Panc1 (cell line): ENCODE results near the gene CHCHD3. TPM values are rescaled to one million over a fixed set of nuclear protein-coding genes. Genes with fewer than 3 reads are reported as not detected.

Source experiments
- ATAC-seq: fragments of 200-7000 bp; cut with Tn5 transposase; 2 replicates; pipeline ENCODE4 v1.9.1; 2020; ENCODE audit warnings: mild to moderate bottlenecking, moderate library complexity
- BruUV-seq: library from RNA; stranded (reverse); fragments of 400-500 nt; replicated peaks from 2 replicates; lab custom pipeline; 2021; lab: Mats Ljungman, UMichigan
- CTCF ChIA-PET: fragments of 300-600 bp; sonication (Branson Sonifier 250); formaldehyde crosslinking; loops from one replicate; lab custom pipeline; 2022; ENCODE audit warnings: antibody characterized with exemption; lab: Charles Lee
- POLR2A ChIA-PET: fragments of 300-600 bp; sonication (Branson Sonifier 250); formaldehyde crosslinking; loops from one replicate; lab custom pipeline; 2022; ENCODE audit warnings: antibody characterized with exemption; lab: Charles Lee
- DNase-seq: peaks from one replicate; pipeline ENCODE4 v3.0.0-alpha.2; 2010; ENCODE audit warnings: low read depth, low spot score
- H3K27ac ChIP-seq: 2 replicates; pipeline ENCODE4 v1.5.1; 2011; ENCODE audit warnings: mild to moderate bottlenecking, low read length, inconsistent platforms
- H3K27me3 ChIP-seq: fragments of 200-500 bp; sonication (Bioruptor generic); 2 replicates; pipeline ENCODE4 v1.6.0; 2014; ENCODE audit warnings: low read length, inconsistent platforms; ENCODE audit not compliant: control insufficient read depth, insufficient read depth
- H3K36me3 ChIP-seq: fragments of 200-500 bp; sonication (Bioruptor generic); 2 replicates; pipeline ENCODE4 v1.5.1; 2014; ENCODE audit warnings: inconsistent platforms, mild to moderate bottlenecking, low read length, moderate library complexity; ENCODE audit not compliant: control insufficient read depth, insufficient read depth
- H3K4me1 ChIP-seq: 2 replicates; pipeline ENCODE4 v1.5.1; 2011; ENCODE audit warnings: inconsistent platforms, mild to moderate bottlenecking, low read length, moderate library complexity; ENCODE audit not compliant: control insufficient read depth, insufficient read depth
- H3K4me3 ChIP-seq, 2 experiments: 2 replicates each; pipeline ENCODE4 v1.5.1; 2011 to 2012; ENCODE audit warnings: low read depth in 2 of 2, low read length in 2 of 2, mild to moderate bottlenecking in 2 of 2, inconsistent platforms in 1 of 2, moderate library complexity in 1 of 2
- H3K9me3 ChIP-seq: fragments of 200-500 bp; sonication (Bioruptor generic); 2 replicates; pipeline ENCODE4 v1.5.1; 2014; ENCODE audit warnings: low read depth, mild to moderate bottlenecking, inconsistent platforms, low read length, moderate library complexity; ENCODE audit not compliant: control insufficient read depth, insufficient read depth
- CTCF ChIP-seq: fragments of 450-650 bp; IDR thresholded peaks from 2 replicates; pipeline ENCODE4 v1.5.1; 2017; ENCODE audit warnings: mild to moderate bottlenecking
- POLR2AphosphoS5 ChIP-seq: IDR thresholded peaks from 2 replicates; pipeline ENCODE4 v1.6.1; 2012; ENCODE audit warnings: mild to moderate bottlenecking, low read depth, low read length, moderate library complexity
- SIN3A ChIP-seq: IDR thresholded peaks from 2 replicates; pipeline ENCODE4 v1.6.1; 2012; ENCODE audit warnings: low read depth, mild to moderate bottlenecking, low read length, moderate library complexity, borderline replicate concordance; ENCODE audit not compliant: insufficient read depth
- TCF7L2 ChIP-seq: IDR thresholded peaks from 2 replicates; pipeline ENCODE4 v1.6.1; 2011; ENCODE audit warnings: mild to moderate bottlenecking, low read depth, low read length, inconsistent platforms
- in situ Hi-C: cut with HindIII; loops from 2 replicates; pipeline ENCODE4 v1.10.0; 2016; ENCODE audit warnings: low sequenced_read_pairs, low pct_unique_long_range_greater_than_20kb
- intact Hi-C: fragments of 100-400 bp; cut with micrococcal nuclease; formaldehyde crosslinking; loops from one replicate; pipeline ENCODE4 v1.10.0; 2022; ENCODE audit not compliant: unreplicated experiment
- total RNA-seq: library from RNA; stranded (reverse); gene quantifications from one replicate; pipeline ENCODE4 v1.2.1, GENCODE V29; 2021; ENCODE audit not compliant: unreplicated experiment
- TF ChIP-seq, protein P1 (sequence below), 2 experiments: IDR thresholded peaks; 2 replicates each; pipeline ENCODE4 v1.6.1; 2011 to 2012; ENCODE audit warnings: low read depth in 2 of 2, control low read depth in 1 of 2, low read length in 1 of 2, mild to moderate bottlenecking in 1 of 2, moderate library complexity in 1 of 2; ENCODE audit not compliant: insufficient read depth in 1 of 2

Gene CHCHD3
- total RNA-seq, 1 experiment from 2014 or later = 109 TPM

DNA sequence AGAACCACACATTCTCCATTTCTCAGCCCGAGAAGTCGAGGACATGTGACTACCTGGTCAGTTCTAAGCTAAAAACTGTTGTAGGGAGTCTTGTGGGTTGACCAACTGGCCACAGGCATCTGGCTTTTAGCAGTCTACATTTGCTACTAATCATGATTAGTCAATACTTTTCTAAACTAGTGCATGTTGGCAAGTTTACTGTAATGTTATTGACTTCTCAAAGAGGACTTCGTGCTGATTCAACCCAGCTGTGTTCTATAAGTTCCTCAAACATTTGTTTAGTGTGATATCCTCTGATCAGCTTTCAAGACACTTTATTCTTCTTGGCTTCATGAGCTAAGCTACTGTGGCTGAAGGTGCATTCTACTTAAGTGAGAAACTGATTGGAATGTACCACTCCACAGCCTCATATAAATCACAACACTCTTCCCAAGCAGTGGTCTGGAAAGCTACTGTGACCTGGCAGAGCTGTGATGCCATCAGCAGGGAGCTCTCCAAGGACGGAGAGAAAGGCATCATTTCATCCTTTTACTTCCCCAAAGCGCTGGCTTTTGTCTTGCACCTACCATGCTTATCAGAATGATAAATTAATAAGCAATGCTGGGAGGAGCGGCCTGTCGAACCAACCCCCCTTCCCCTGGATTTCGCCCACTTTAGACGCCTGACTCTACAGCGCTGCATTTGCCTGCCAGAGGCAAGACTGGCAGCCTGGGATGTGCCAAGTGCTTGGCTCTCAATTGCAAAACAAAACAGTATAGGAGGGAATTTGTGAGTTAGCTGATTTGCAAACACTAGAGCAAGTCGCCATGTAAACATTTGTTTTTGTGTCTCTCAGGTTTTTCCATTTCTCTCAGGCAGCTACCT is 298.9 kb downstream of the CHCHD3 start:
- POLR2A ChIA-PET = no interaction called here
- CTCF ChIA-PET = no interaction called here
- intact Hi-C loops = no loop called here
- H3K27ac ChIP-seq = no peak overlapping the region
- no peaks in the 10 kb centered on the region for H3K27me3 ChIP-seq
- in situ Hi-C loops = no loop called here
- ATAC-seq (no peak), DNase-seq (no peak)
- no peaks in the 10 kb centered on the region for H3K9me3 ChIP-seq
- no peak for TF ChIP-seq CTCF
- no peak for TF ChIP-seq SIN3A
- no peak for TF ChIP-seq POLR2AphosphoS5
- TF ChIP-seq, protein P1, sequence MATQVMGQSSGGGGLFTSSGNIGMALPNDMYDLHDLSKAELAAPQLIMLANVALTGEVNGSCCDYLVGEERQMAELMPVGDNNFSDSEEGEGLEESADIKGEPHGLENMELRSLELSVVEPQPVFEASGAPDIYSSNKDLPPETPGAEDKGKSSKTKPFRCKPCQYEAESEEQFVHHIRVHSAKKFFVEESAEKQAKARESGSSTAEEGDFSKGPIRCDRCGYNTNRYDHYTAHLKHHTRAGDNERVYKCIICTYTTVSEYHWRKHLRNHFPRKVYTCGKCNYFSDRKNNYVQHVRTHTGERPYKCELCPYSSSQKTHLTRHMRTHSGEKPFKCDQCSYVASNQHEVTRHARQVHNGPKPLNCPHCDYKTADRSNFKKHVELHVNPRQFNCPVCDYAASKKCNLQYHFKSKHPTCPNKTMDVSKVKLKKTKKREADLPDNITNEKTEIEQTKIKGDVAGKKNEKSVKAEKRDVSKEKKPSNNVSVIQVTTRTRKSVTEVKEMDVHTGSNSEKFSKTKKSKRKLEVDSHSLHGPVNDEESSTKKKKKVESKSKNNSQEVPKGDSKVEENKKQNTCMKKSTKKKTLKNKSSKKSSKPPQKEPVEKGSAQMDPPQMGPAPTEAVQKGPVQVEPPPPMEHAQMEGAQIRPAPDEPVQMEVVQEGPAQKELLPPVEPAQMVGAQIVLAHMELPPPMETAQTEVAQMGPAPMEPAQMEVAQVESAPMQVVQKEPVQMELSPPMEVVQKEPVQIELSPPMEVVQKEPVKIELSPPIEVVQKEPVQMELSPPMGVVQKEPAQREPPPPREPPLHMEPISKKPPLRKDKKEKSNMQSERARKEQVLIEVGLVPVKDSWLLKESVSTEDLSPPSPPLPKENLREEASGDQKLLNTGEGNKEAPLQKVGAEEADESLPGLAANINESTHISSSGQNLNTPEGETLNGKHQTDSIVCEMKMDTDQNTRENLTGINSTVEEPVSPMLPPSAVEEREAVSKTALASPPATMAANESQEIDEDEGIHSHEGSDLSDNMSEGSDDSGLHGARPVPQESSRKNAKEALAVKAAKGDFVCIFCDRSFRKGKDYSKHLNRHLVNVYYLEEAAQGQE (IDR thresholded peaks at IDR 0.05; ENCODE audit: insufficient read depth in 1 of 2, low read depth in 2 of 2, low read length in 1 of 2) = no peak
- TF ChIP-seq TCF7L2 = no peak
- no TSS peak for BruUV-seq
- H3K36me3 ChIP-seq = no peaks in the 10 kb centered on the region
- no peaks in the 10 kb centered on the region for H3K4me1 ChIP-seq
- H3K4me3 ChIP-seq = no peak overlapping the region

GRCh38 chr7:132780822-132781221 is 301.1 kb downstream of the CHCHD3 start:
- intact Hi-C loops = no loop called here

More at GRCh38 chr7:132780822-132781221, 301.1 kb downstream of the CHCHD3 start:
- BruUV-seq = no TSS peak
- TF ChIP-seq CTCF (no peak), SIN3A (no peak), POLR2AphosphoS5 (no peak), TCF7L2 (no peak)
- TF ChIP-seq, protein P1 (IDR thresholded peaks at IDR 0.05; ENCODE audit: insufficient read depth in 1 of 2, low read depth in 2 of 2, low read length in 1 of 2) = no peak
- ChIA-PET POLR2A (no interaction called here), CTCF (no interaction called here)
- no peaks in the 10 kb centered on the region for H3K27me3 ChIP-seq
- no peaks in the 10 kb centered on the region for H3K4me1 ChIP-seq
- no peak for DNase-seq
- ATAC-seq = no peak
- in situ Hi-C loops = no loop called here
- no peaks in the 10 kb centered on the region for H3K9me3 ChIP-seq
- H3K36me3 ChIP-seq = no peaks in the 10 kb centered on the region
- H3K4me3 ChIP-seq = no peak overlapping the region
- H3K27ac ChIP-seq = no peak overlapping the region
